A673 (cell line): ENCODE data around the gene MND1.
"Not testable (repeated sequence)": the region's sequence is repeated elsewhere in the genome, so short reads cannot be mapped to it uniquely, and the experiment has no call there.

ENCODE experiments used
- EZH2 ChIP-seq: fragments of 200-600 bp; sonication (generic); IDR thresholded peaks from 2 replicates; pipeline ENCODE4 v1.6.1; 2017; ENCODE audit warnings: borderline replicate concordance, low read depth, mild to moderate bottlenecking, mixed read lengths, antibody characterized with exemption, low read length; ENCODE audit not compliant: poor library complexity, severe bottlenecking
- TF ChIP-seq, protein P1 (sequence below): fragments of 300-800, 200-600 bp; sonication (generic); conservative IDR thresholded peaks from 2 replicates; pipeline ENCODE4 v1.5.1; 2017; ENCODE audit warnings: low read depth, mild to moderate bottlenecking, antibody characterized with exemption, low read length, moderate library complexity, mixed read lengths

DNA sequence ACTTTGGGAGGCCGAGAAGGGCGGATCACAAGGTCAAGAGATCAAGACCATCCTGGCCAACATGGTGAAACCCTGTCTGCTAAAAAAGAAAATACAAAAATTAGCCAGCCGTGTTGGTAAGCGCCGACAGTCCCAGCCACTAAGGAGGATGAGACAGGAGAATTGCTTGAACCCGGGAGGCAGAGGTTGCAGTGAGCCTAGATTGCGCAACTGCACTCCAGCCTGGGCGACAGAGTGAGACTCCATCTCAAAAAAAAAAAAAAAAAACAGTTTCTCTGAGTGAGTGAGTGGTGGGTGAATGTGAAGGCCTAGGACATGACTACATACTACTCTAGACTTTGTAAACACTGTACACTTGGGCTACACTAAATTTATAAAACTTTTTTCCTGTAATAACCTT is 72.0 kb downstream of the MND1 start:
- TF ChIP-seq, protein P1, sequence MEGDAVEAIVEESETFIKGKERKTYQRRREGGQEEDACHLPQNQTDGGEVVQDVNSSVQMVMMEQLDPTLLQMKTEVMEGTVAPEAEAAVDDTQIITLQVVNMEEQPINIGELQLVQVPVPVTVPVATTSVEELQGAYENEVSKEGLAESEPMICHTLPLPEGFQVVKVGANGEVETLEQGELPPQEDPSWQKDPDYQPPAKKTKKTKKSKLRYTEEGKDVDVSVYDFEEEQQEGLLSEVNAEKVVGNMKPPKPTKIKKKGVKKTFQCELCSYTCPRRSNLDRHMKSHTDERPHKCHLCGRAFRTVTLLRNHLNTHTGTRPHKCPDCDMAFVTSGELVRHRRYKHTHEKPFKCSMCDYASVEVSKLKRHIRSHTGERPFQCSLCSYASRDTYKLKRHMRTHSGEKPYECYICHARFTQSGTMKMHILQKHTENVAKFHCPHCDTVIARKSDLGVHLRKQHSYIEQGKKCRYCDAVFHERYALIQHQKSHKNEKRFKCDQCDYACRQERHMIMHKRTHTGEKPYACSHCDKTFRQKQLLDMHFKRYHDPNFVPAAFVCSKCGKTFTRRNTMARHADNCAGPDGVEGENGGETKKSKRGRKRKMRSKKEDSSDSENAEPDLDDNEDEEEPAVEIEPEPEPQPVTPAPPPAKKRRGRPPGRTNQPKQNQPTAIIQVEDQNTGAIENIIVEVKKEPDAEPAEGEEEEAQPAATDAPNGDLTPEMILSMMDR = not testable (repeated sequence)
- TF ChIP-seq EZH2 = not testable (repeated sequence)
